Upper lobe of right lung (tissue), 1 donor: ENCODE results near the gene FAM153A. TPM values are rescaled to one million over a fixed set of nuclear protein-coding genes. Genes with fewer than 3 reads are reported as not detected.
"Not testable (repeated sequence)": the region's sequence is repeated elsewhere in the genome, so short reads cannot be mapped to it uniquely, and the experiment has no call there.

ENCODE experiments used
- ATAC-seq: fragments of 200-7000 bp; cut with Tn5 transposase; one replicate; pipeline ENCODE4 v1.9.1; 2020; ENCODE audit warnings: mild to moderate bottlenecking, moderate library complexity
- DNase-seq: peaks from one replicate; pipeline ENCODE4 v3.0.0-alpha.2; 2020
- H3K27ac ChIP-seq: fragments of 200-600 bp; one replicate; pipeline ENCODE4 v1.8.0; 2022
- H3K27me3 ChIP-seq: fragments of 200-600 bp; one replicate; pipeline ENCODE4 v1.8.0; 2022; ENCODE audit warnings: mild to moderate bottlenecking
- H3K36me3 ChIP-seq: fragments of 200-600 bp; one replicate; pipeline ENCODE4 v1.8.0; 2022
- H3K4me1 ChIP-seq: fragments of 200-600 bp; one replicate; pipeline ENCODE4 v1.8.0; 2022
- H3K4me3 ChIP-seq: fragments of 200-600 bp; one replicate; pipeline ENCODE4 v1.8.0; 2022; ENCODE audit warnings: mild to moderate bottlenecking
- H3K9me3 ChIP-seq: fragments of 200-600 bp; one replicate; pipeline ENCODE4 v1.8.0; 2022
- intact Hi-C: fragments of 100-400 bp; cut with DNase I; formaldehyde crosslinking; loops from one replicate; pipeline ENCODE4 v1.11.0; 2022
- long read RNA-seq: library from polyadenylated mRNA; unstranded; transcript quantifications from one replicate; pipeline ENCODE4 v2.0.0, GENCODE V29; 2021
- total RNA-seq: library from RNA; stranded (reverse); fragmentation: NEBNext Ultra II Directional; extraction: Animal tissue kit (Norgen Biotek cat#: 25700); gene quantifications from one replicate; pipeline ENCODE4 v1.2.1, GENCODE V29; 2021
- donor health status: DM: no; HTN: yes; CAD: no; lungs with severe emphysema.

FAM153A gene
- 4.3 TPM for total RNA-seq
- long read RNA-seq, result 0 reads

DNA sequence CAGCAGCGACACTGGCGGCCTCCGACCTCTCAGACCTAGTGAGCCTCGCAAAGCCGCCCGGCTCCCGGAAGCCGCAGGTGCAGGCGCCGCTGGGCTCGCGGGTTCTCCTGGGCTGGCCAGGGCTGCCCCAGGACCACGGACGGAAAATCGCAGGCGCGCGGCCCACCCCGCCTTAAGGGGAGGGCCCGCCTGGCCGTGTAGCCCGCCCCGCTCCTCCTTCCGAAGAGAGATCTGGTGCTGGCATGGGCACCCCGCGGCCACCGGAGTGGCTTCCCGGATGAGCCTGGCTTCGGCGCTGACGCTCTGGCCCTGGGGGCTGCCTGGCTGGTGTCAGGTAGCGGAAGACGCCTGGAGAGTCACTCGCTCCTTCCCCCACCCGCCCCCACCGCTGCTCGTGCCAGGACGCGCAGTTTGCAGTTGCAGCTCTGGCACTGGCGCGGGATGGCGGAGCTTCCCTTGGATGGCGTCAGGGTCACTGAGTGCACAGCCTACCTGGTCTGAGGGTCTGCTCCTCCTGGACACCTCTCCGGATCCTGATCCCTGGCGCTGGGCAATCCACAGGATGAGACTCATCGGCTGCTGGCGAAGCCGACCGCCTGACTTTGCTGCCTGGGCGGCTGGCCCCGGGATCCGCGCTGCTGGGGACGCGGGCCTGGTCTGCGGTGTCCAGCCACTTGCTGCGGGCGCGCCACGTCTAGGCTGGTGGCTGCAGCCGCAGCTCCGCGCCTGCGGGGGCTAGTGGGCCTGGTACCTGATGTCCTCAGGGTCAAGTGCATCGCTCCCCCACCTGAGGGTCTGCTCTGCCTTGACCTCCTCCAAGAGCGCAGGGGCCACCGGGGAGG, at the start of gene FAM153A:
TSS of gene FAM153A (minus strand) at position 108 of the 842 bp plus-strand sequence.
- H3K27ac ChIP-seq, H3K9me3 ChIP-seq, H3K4me1 ChIP-seq, H3K27me3 ChIP-seq, H3K4me3 ChIP-seq, H3K36me3 ChIP-seq, intact Hi-C loops: not testable (repeated sequence)
- DNase-seq, result peak; percentile 62
- peak; percentile 81 for ATAC-seq

DNA sequence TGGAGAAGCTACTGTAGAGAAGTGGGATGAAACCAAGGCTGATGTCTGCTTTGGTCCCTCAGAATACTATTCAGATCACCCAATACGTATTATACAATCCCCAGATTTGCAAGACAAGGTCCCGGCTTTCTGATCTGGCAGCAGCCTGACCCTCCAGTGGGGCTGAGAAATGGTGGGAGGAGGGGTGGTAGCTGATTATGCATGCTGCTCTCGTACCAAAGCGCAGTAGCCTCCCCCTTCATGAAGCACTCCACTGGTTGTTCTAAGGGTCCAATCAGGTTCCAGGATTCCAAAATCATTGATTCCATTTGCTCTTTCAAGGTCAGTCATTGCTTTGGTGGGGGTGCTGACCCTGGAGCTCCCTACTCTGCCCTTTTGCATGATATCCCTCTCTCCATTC, 49.6 kb upstream of the FAM153A start:
- H3K9me3 ChIP-seq, H3K27me3 ChIP-seq, ATAC-seq, intact Hi-C loops, H3K4me3 ChIP-seq, DNase-seq, H3K36me3 ChIP-seq, H3K27ac ChIP-seq, H3K4me1 ChIP-seq: not testable (repeated sequence)

DNA sequence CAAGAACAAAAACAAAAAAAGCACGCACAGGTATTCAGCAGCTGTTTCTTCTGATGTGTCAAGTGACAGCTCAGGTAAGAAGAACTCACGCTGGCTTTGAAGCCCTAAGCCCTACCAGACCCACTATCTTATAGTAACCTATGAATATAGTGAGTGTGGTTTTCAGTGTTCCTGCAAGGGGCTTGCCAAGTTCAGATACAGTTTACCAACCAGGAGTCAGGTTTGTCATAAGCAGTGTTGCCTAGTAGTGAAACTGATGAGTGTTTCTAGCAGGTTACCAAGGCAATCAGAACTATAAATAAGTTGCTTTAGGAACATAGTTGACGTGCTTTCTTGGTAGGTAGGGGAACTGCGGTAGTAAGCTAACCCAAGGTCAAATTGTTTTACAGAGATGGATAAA, 43.4 kb upstream of the FAM153A start:
- DNase-seq, result not testable (repeated sequence)

GRCh38 chr5:177824776-177825175, 42.1 kb upstream of the FAM153A start:
- H3K36me3 ChIP-seq, H3K4me1 ChIP-seq, ATAC-seq, H3K27ac ChIP-seq, DNase-seq, intact Hi-C loops, H3K4me3 ChIP-seq, H3K27me3 ChIP-seq, H3K9me3 ChIP-seq: not testable (repeated sequence)

More for the DNA sequence above, 43.4 kb upstream of the FAM153A start:
- ATAC-seq, H3K4me3 ChIP-seq, H3K27ac ChIP-seq, intact Hi-C loops, H3K27me3 ChIP-seq, H3K36me3 ChIP-seq, H3K4me1 ChIP-seq, H3K9me3 ChIP-seq: not testable (repeated sequence)

GRCh38 chr5:177822489-177822888, 39.8 kb upstream of the FAM153A start:
- H3K4me1 ChIP-seq, H3K27me3 ChIP-seq, H3K9me3 ChIP-seq, intact Hi-C loops, H3K27ac ChIP-seq, DNase-seq, H3K36me3 ChIP-seq, H3K4me3 ChIP-seq, ATAC-seq: not testable (repeated sequence)

DNA sequence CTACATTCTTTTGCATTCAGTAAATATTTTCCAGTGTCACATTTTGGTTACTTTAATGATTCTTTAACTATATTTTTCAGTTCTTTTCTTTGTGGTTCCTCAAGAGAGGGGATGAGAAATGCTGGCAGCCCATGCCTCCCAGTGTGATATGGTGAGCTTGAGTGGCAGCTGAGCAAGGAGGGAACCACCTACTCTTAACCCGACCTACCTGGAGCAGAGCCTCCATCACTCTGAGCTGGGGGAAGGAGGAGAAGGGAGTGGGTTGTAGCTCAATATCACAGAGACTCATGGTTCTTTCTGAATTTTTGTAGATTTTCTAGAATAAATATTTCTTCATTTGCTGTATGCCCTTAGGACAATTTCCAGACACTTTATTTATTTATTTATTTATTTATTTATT, 37.0 kb upstream of the FAM153A start:
- H3K4me1 ChIP-seq, H3K4me3 ChIP-seq, H3K9me3 ChIP-seq, H3K27ac ChIP-seq, intact Hi-C loops, H3K27me3 ChIP-seq, H3K36me3 ChIP-seq, ATAC-seq, DNase-seq: not testable (repeated sequence)

GRCh38 chr5:177812814-177813425, 30.2 kb upstream of the FAM153A start:
- DNase-seq, H3K36me3 ChIP-seq: not testable (repeated sequence)

DNA sequence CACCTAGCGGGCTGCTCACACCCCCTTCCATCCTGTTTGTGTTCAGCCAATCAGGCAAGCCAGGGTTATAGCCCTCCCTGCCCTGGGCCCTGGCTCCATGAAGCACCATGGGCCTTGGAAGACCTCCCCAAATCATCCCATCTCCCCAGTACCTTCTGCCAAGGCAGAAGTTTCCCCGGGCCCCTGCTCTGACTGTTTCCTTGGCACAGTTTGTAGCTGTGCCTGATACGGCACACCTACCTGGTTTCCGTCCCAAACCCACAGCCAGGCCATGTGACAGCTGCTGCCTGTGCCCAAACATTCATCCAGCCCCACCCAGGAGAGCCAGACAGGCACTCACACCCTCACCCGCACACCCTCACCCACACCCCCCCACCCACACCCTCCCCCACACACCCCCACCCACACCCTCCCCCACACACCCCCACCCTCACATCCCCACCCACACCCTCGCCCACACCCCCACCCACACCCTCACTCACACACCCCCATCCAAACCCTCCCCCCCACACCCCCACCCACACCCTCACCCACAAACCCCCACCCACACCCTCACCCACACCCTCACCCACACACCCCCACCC, 29.6 kb upstream of the FAM153A start:
- intact Hi-C loops, H3K4me3 ChIP-seq, H3K36me3 ChIP-seq, H3K9me3 ChIP-seq, H3K4me1 ChIP-seq, DNase-seq, H3K27me3 ChIP-seq, H3K27ac ChIP-seq: not testable (repeated sequence)
- ATAC-seq, result peak; percentile 25

More at GRCh38 chr5:177812814-177813425, 30.2 kb upstream of the FAM153A start:
- H3K27me3 ChIP-seq, H3K4me3 ChIP-seq, H3K9me3 ChIP-seq, intact Hi-C loops, H3K4me1 ChIP-seq, H3K27ac ChIP-seq: not testable (repeated sequence)
- peak; percentile 34 for ATAC-seq

GRCh38 chr5:177809209-177809913, 26.7 kb upstream of the FAM153A start:
- H3K4me3 ChIP-seq, H3K9me3 ChIP-seq, H3K4me1 ChIP-seq, DNase-seq, H3K27ac ChIP-seq, H3K36me3 ChIP-seq, intact Hi-C loops, H3K27me3 ChIP-seq: not testable (repeated sequence)
- peak; percentile 60 for ATAC-seq

DNA sequence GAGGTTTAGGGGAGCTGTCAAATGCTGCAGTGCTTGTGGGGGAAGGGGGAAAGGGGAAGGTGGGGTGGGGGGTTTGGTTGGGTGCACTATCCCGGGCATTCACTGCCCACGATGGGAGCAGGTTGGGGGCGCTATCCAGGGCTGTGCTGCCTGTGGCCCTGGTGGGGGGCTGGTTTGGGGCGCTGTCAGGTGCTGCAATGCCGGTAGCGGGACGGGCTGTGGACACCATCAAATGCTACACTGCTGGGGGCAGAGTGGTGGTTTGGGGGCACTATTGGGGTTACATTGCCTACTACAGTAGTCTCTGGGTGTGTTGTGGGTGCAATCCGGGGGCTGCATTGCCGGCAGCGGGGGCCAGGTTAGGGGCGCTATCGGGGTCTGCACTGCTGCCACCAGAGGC, 25.7 kb upstream of the FAM153A start:
- ATAC-seq, H3K36me3 ChIP-seq, DNase-seq, intact Hi-C loops, H3K27ac ChIP-seq, H3K27me3 ChIP-seq, H3K4me3 ChIP-seq, H3K9me3 ChIP-seq, H3K4me1 ChIP-seq: not testable (repeated sequence)

GRCh38 chr5:177807265-177807664, 24.6 kb upstream of the FAM153A start:
- H3K36me3 ChIP-seq, H3K4me1 ChIP-seq, H3K4me3 ChIP-seq, intact Hi-C loops, ATAC-seq, H3K9me3 ChIP-seq, H3K27ac ChIP-seq, DNase-seq, H3K27me3 ChIP-seq: not testable (repeated sequence)

DNA sequence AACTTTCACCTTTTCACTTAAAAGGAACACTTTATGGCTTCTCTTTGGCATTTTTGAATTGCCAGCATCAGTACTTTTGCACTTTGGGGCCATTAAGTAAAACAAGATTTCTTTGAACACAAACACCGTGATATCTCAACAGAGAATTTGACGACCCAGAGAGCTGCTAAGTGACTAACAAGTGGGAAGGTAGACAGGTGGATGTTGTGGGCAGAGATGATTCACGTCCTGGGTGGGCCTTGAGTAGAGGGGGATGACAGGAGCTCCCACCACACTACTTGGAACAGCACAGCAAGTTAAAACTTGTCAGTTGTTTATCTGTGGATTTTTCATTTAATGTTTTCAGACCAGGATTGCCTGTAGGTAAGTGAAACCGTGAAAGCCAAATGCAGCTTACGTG, 18.7 kb upstream of the FAM153A start:
- not testable (repeated sequence) for H3K4me3 ChIP-seq

GRCh38 chr5:177798237-177798840, 15.6 kb upstream of the FAM153A start:
- H3K9me3 ChIP-seq, H3K27ac ChIP-seq, H3K4me3 ChIP-seq, DNase-seq, H3K36me3 ChIP-seq, H3K4me1 ChIP-seq, H3K27me3 ChIP-seq, intact Hi-C loops: not testable (repeated sequence)
- ATAC-seq, result peak; percentile 11

More for the DNA sequence above, 18.7 kb upstream of the FAM153A start:
- H3K36me3 ChIP-seq, H3K27me3 ChIP-seq, H3K9me3 ChIP-seq, intact Hi-C loops, H3K4me1 ChIP-seq, ATAC-seq, DNase-seq, H3K27ac ChIP-seq: not testable (repeated sequence)
